Measurements from ENCODE around the gene PNPLA5.

- TF ChIP-seq, protein P1, sequence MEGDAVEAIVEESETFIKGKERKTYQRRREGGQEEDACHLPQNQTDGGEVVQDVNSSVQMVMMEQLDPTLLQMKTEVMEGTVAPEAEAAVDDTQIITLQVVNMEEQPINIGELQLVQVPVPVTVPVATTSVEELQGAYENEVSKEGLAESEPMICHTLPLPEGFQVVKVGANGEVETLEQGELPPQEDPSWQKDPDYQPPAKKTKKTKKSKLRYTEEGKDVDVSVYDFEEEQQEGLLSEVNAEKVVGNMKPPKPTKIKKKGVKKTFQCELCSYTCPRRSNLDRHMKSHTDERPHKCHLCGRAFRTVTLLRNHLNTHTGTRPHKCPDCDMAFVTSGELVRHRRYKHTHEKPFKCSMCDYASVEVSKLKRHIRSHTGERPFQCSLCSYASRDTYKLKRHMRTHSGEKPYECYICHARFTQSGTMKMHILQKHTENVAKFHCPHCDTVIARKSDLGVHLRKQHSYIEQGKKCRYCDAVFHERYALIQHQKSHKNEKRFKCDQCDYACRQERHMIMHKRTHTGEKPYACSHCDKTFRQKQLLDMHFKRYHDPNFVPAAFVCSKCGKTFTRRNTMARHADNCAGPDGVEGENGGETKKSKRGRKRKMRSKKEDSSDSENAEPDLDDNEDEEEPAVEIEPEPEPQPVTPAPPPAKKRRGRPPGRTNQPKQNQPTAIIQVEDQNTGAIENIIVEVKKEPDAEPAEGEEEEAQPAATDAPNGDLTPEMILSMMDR (IDR thresholded peaks at IDR 0.05; ENCODE audit: low read depth, low read length, missing input control), result no peak
- TF ChIP-seq JUND (IDR thresholded peaks at IDR 0.05), result no peak
These were observed 14.8 kb downstream of the PNPLA5 start for GRCh38 chr22:43876866-43877509.

All from liver (tissue), 3 donors.